Fibroblast of mammary gland (primary cell): ENCODE results near the gene EEFSEC.

Source experiments
- DNase-seq: peaks from one replicate; pipeline ENCODE4 v3.0.0-alpha.2; 2010; ENCODE audit warnings: low read depth
- H3K4me3 ChIP-seq: 2 replicates; pipeline ENCODE4 v1.5.1; 2011; ENCODE audit warnings: low read depth, mild to moderate bottlenecking, low read length, moderate library complexity; ENCODE audit not compliant: control insufficient read depth
- CTCF ChIP-seq: conservative IDR thresholded peaks from 2 replicates; pipeline ENCODE4 v1.5.1; 2011; ENCODE audit warnings: low read depth, low read length, inconsistent platforms; ENCODE audit not compliant: control insufficient read depth, insufficient read depth

Gene EEFSEC

GRCh38 chr3:128180913-128181312, 27.6 kb downstream of the EEFSEC start:
- no peak for TF ChIP-seq CTCF
- H3K4me3 ChIP-seq, result no peak overlapping the region
- DNase-seq, result no peak

GRCh38 chr3:128182656-128183055, 29.4 kb downstream of the EEFSEC start:
- H3K4me3 ChIP-seq, result no peak overlapping the region
- no peak for TF ChIP-seq CTCF
- DNase-seq, result no peak

- no peak overlapping the region for H3K4me3 ChIP-seq
- no peak for DNase-seq
- TF ChIP-seq CTCF, result no peak
Measured at GRCh38 chr3:128185630-128186447, 32.6 kb downstream of the EEFSEC start.

- DNase-seq, result no peak
- no peak overlapping the region for H3K4me3 ChIP-seq
- no peak for TF ChIP-seq CTCF
Measured at GRCh38 chr3:128187495-128187894, 34.2 kb downstream of the EEFSEC start.

GRCh38 chr3:128188326-128188725, 35.0 kb downstream of the EEFSEC start:
- TF ChIP-seq CTCF, result no peak
- H3K4me3 ChIP-seq, result no peak overlapping the region

GRCh38 chr3:128188956-128189355, 35.7 kb downstream of the EEFSEC start:
- peak; percentile 16 for DNase-seq
- no peak overlapping the region for H3K4me3 ChIP-seq
- no peak for TF ChIP-seq CTCF

More at GRCh38 chr3:128188326-128188725, 35.0 kb downstream of the EEFSEC start:
- DNase-seq, result no peak

- DNase-seq, result peak; percentile 48
- no peak for TF ChIP-seq CTCF
- no peak overlapping the region for H3K4me3 ChIP-seq
Measured at GRCh38 chr3:128190501-128190900, 37.2 kb downstream of the EEFSEC start.
